ENCODE measurements around the gene SLC45A2.

GRCh38 chr5:33934176-33934575 lies 50.3 kb downstream of the SLC45A2 start:
- TF ChIP-seq CTCF (IDR thresholded peaks at IDR 0.05) (no peak), POLR2A (IDR thresholded peaks at IDR 0.05) (no peak)

Data from testis (tissue), 2 donors.